AG04450 (cell line): Measurements from ENCODE around the gene KCNMA1. TPM values are rescaled to one million over a fixed set of nuclear protein-coding genes. Genes with fewer than 3 reads are reported as not detected.

ENCODE experiments used
- CTCF ChIA-PET: fragments of 300-600, 350-600 bp; formaldehyde crosslinking; extraction: SDS; loops from one replicate; lab custom pipeline; 2022; ENCODE audit warnings: antibody characterized with exemption, inconsistent platforms; lab: Charles Lee
- POLR2A ChIA-PET: fragments of 350-600 bp; formaldehyde crosslinking; extraction: SDS; loops from one replicate; lab custom pipeline; 2021; ENCODE audit warnings: antibody characterized with exemption, inconsistent platforms; lab: Yijun Ruan, JAX
- DNase-seq: peaks from one replicate; pipeline ENCODE4 v3.0.0-alpha.2; 2011; ENCODE audit warnings: low read depth, low spot score
- H3K27ac ChIP-seq: one replicate; pipeline ENCODE4 v1.5.1; 2012; ENCODE audit warnings: low read depth, low read length, control low read depth
- H3K27me3 ChIP-seq: one replicate; pipeline ENCODE4 v1.6.0; 2012; ENCODE audit warnings: low read length; ENCODE audit not compliant: control insufficient read depth, insufficient read depth
- H3K4me3 ChIP-seq: 2 replicates; pipeline ENCODE4 v1.5.1; 2011; ENCODE audit warnings: mild to moderate bottlenecking, low read depth, low read length, control low read depth
- H3K9me3 ChIP-seq: 2 replicates; pipeline ENCODE4 v1.5.1; 2012; ENCODE audit warnings: low read length; ENCODE audit not compliant: control insufficient read depth, insufficient read depth
- polyA plus RNA-seq: library from polyadenylated mRNA; depleted of rRNA; stranded (reverse); fragments of >200 nt; gene quantifications from 2 replicates; pipeline ENCODE4 v1.2.3, GENCODE V29; 2011
- TF ChIP-seq, protein P1 (sequence below): IDR thresholded peaks from 2 replicates; pipeline ENCODE4 v1.5.1; 2011; ENCODE audit warnings: low read depth, low read length, control low read depth, inconsistent platforms

Gene KCNMA1
- polyA plus RNA-seq, 1 experiment, result 58.8 TPM

DNA sequence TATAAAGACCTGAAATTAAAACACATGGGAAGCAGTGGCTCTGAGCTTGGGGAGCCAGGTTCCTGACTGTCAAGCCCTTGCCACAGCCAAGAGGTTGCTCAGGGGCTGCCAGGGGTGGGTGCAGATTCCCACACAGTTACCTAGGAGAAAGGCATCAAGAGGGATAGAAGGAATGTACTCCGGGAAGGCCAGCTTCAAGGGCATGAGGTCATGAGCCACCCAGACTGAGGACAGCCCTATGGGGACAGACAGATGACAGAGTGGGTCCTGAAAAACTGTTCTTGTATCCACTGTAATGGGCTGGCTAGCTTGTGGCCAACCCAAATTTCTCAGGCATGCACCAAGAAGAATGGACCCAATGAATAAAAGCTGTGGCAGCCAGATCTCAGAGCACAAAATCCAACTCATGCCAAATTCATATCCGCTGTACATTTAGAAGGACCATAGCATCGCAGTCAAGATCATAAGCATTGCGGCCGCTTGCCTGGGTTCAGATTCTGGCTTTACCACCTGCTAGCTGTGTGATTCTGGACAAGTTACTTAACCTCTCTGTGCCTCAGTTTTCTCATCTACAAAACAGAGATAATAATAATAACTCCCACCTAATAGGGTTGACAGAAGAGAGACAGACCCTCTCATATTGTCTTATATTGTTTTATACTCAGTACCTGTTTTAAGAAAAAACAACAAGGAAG lies 44.9 kb upstream of the KCNMA1 start:
- no peak for DNase-seq
- TF ChIP-seq, protein P1, sequence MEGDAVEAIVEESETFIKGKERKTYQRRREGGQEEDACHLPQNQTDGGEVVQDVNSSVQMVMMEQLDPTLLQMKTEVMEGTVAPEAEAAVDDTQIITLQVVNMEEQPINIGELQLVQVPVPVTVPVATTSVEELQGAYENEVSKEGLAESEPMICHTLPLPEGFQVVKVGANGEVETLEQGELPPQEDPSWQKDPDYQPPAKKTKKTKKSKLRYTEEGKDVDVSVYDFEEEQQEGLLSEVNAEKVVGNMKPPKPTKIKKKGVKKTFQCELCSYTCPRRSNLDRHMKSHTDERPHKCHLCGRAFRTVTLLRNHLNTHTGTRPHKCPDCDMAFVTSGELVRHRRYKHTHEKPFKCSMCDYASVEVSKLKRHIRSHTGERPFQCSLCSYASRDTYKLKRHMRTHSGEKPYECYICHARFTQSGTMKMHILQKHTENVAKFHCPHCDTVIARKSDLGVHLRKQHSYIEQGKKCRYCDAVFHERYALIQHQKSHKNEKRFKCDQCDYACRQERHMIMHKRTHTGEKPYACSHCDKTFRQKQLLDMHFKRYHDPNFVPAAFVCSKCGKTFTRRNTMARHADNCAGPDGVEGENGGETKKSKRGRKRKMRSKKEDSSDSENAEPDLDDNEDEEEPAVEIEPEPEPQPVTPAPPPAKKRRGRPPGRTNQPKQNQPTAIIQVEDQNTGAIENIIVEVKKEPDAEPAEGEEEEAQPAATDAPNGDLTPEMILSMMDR, result no peak
- H3K9me3 ChIP-seq, result no peaks in the 10 kb centered on the region
- no peak overlapping the region for H3K27ac ChIP-seq
- no peak overlapping the region for H3K4me3 ChIP-seq
- ChIA-PET POLR2A (no interaction called here), CTCF (interaction anchor here (0.7 kb wide), 1 partner anchor 11 kb away, joined by 3 read pairs; no protein-coding TSS in a partner anchor)
- H3K27me3 ChIP-seq, result peaks cover 34% of the 10 kb centered on the region

DNA sequence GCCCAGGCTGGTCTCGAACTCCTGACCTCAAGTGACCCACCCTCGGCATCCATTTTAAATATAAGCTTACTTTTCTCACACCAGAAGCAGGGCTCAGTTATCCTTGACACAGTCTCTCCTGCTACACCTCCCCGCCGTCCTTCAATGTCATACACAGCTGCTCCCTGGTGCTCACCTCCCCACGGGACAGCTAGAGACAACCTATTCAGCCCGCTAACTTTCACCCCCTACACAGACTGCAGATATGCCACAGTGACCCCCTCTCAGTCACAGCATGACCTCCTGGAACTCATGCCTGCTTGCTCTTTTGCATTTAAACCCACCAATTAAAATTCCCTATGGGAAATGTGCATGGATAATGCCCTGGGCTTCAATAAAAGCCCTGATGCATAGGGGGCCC lies 44.2 kb upstream of the KCNMA1 start:
- TF ChIP-seq, protein P1, result no peak
- CTCF ChIA-PET, result interaction anchor here (0.7 to 1.3 kb wide), 2 partner anchors 11 to 12 kb away, joined by 3 to 4 read pairs; no protein-coding TSS in a partner anchor
- Histone ChIP-seq H3K27me3 (peaks cover 31% of the 10 kb centered on the region), H3K4me3 (no peak overlapping the region), H3K27ac (no peak overlapping the region), H3K9me3 (no peaks in the 10 kb centered on the region)
- POLR2A ChIA-PET, result no interaction called here
- no peak for DNase-seq

DNA sequence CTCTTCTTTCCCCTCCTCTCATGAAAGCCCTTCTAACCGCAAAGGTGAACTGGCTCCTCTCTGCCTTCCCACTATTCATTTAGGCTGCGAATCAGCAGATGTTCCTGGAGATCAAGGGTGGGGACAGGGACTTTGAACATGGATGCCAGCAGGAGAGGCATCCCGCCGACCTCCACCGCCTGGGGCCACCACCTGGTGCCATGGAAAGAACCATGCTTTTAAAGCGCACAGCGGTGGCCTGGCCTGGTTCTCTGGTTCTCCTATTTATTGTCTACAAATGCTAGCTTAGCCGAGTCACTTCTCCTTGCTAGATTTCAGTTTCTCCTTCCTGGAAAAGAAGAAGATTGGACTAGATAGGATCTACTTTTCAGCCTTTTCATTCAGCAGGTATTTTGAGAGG lies 43.2 kb upstream of the KCNMA1 start:
- Histone ChIP-seq H3K27me3 (peaks cover 25% of the 10 kb centered on the region), H3K9me3 (no peaks in the 10 kb centered on the region), H3K27ac (no peak overlapping the region), H3K4me3 (no peak overlapping the region)
- ChIA-PET POLR2A (no interaction called here), CTCF (interaction anchor here (1.3 kb wide), 1 partner anchor 12 kb away, joined by 4 read pairs; no protein-coding TSS in a partner anchor)
- TF ChIP-seq, protein P1, result no peak
- DNase-seq, result no peak

DNA sequence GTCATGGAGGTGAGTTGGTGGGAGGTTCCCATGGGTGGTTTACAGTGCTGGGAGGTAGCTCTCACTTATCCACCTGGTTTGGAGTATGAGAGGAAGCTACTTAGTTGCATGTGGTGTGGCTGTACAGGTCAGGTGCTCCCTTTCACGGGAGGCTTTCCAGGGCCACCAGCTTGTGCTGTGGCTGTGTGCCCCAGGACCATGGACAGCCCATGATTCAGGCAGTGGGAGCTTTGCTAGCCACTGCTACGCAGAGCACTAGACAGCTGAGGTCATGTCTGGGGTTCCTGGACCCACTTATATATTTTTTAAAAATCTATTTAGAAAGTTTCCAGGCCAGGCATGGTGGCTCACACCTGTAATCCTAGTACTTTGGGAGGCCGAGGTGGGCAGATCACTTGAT lies 42.5 kb upstream of the KCNMA1 start:
- DNase-seq, result no peak
- no peak overlapping the region for H3K4me3 ChIP-seq
- CTCF ChIA-PET, result no interaction called here
- peaks cover 22% of the 10 kb centered on the region for H3K27me3 ChIP-seq
- H3K27ac ChIP-seq, result no peak overlapping the region
- POLR2A ChIA-PET, result no interaction called here
- no peaks in the 10 kb centered on the region for H3K9me3 ChIP-seq
- TF ChIP-seq, protein P1, result no peak

DNA sequence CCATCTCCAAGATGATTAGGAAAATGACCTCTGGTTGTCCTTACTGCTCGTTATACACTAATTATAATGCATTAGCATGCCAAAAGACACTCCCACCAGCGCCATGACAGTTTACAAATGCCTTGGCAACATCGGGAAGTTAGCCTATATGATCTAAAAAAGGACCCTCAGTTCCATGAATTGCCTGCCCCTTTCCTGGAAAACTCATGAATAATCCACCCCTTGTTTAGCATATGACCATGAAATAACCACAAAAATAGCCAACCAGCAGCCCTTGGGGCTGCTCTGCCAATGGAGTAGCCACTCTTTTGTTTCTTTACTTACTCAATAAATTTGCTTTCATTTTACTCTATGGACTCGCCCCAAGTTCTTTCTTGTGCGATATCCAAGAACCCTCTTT lies 41.6 kb upstream of the KCNMA1 start:
- Histone ChIP-seq H3K9me3 (no peaks in the 10 kb centered on the region), H3K27me3 (peaks cover 18% of the 10 kb centered on the region), H3K4me3 (no peak overlapping the region), H3K27ac (no peak overlapping the region)
- POLR2A ChIA-PET, result no interaction called here
- CTCF ChIA-PET, result no interaction called here
- DNase-seq, result no peak
- TF ChIP-seq, protein P1, result no peak
